K562 (cell line): ENCODE results near the gene HSD11B2. TPM values are rescaled to one million over a fixed set of nuclear protein-coding genes. Genes with fewer than 3 reads are reported as not detected.

Experiments
- E2F1 ChIP-seq: sonication (generic); formaldehyde crosslinking; IDR thresholded peaks from 2 replicates; pipeline ENCODE4 v1.8.1; 2023; ENCODE audit warnings: mild to moderate bottlenecking, missing genetic modification reagents, moderate library complexity
- ELK3 ChIP-seq: fragments of 450-650 bp; formaldehyde crosslinking; IDR thresholded peaks from 2 replicates; pipeline ENCODE4 v1.4.0; 2020; ENCODE audit warnings: mild to moderate bottlenecking
- HDAC8 ChIP-seq: fragments of 450-650 bp; IDR thresholded peaks from 2 replicates; pipeline ENCODE4 v1.6.1; 2016; ENCODE audit warnings: mild to moderate bottlenecking, missing genetic modification characterization, moderate library complexity, missing compliant biosample characterization
- HES1 ChIP-seq: fragments of 450-650 bp; IDR thresholded peaks from 2 replicates; pipeline ENCODE4 v1.6.1; 2016; ENCODE audit warnings: low read depth, mild to moderate bottlenecking, moderate library complexity
- KAT7 ChIP-seq: sonication (generic); formaldehyde crosslinking; IDR thresholded peaks from 2 replicates; pipeline ENCODE4 v1.8.0; 2022; ENCODE audit warnings: missing genetic modification reagents, mild to moderate bottlenecking, borderline replicate concordance
- KLF13 ChIP-seq: fragments of 450-650 bp; IDR thresholded peaks from 2 replicates; pipeline ENCODE4 v1.6.1; 2016; ENCODE audit warnings: missing genetic modification characterization, low read depth, mild to moderate bottlenecking, missing compliant biosample characterization, moderate library complexity, borderline replicate concordance
- MAX ChIP-seq: sonication (generic); formaldehyde crosslinking; IDR thresholded peaks from 2 replicates; pipeline ENCODE4 v1.9.0; 2022; ENCODE audit warnings: mild to moderate bottlenecking, missing genetic modification reagents
- MBD2 ChIP-seq: sonication (generic); IDR thresholded peaks from 2 replicates; pipeline ENCODE4 v1.6.1; 2016; ENCODE audit warnings: low read depth, borderline replicate concordance
- MEF2D ChIP-seq: conservative IDR thresholded peaks from 2 replicates; pipeline ENCODE4 v1.6.1; 2016; ENCODE audit warnings: low read depth, missing genetic modification characterization, missing compliant biosample characterization
- NCOR1 ChIP-seq: fragments of 450-650 bp; IDR thresholded peaks from 2 replicates; pipeline ENCODE4 v1.6.1; 2016; ENCODE audit warnings: mild to moderate bottlenecking, moderate library complexity
- NRF1 ChIP-seq, 2 experiments: fragments of 450-650 bp; IDR thresholded peaks in 1 of 2; conservative IDR thresholded peaks in 1 of 2; 2 replicates each; pipeline ENCODE4 v1.6.1; 2014; ENCODE audit warnings: mild to moderate bottlenecking in 2 of 2
- POLR2AphosphoS5 ChIP-seq: IDR thresholded peaks from 2 replicates; pipeline ENCODE4 v1.6.1; 2011; ENCODE audit warnings: mild to moderate bottlenecking, low read depth, low read length, moderate library complexity; ENCODE audit not compliant: control insufficient read depth, insufficient read depth
- POLR2B ChIP-seq: fragments of 450-650 bp; IDR thresholded peaks from 2 replicates; pipeline ENCODE4 v1.6.1; 2018; ENCODE audit warnings: low read depth; ENCODE audit not compliant: partially characterized antibody
- RAD51 ChIP-seq: fragments of 450-650 bp; IDR thresholded peaks from 2 replicates; pipeline ENCODE4 v1.7.1; 2016; ENCODE audit warnings: low read depth, mild to moderate bottlenecking, borderline replicate concordance
- RBM25 ChIP-seq: fragments of 200-400 bp; formaldehyde crosslinking; IDR thresholded peaks from 2 replicates; pipeline ENCODE4 v1.6.1; 2018; ENCODE audit warnings: low read length, low read depth, moderate library complexity; ENCODE audit not compliant: severe bottlenecking
- SAP30 ChIP-seq: fragments of 200-600 bp; sonication (generic); IDR thresholded peaks from 2 replicates; pipeline ENCODE4 v1.6.1; 2012; ENCODE audit warnings: borderline replicate concordance, low read depth, mild to moderate bottlenecking, moderate library complexity, low read length, control low read depth, inconsistent platforms; ENCODE audit not compliant: insufficient read depth, poor library complexity, severe bottlenecking
- TCF3 ChIP-seq: sonication (generic); formaldehyde crosslinking; IDR thresholded peaks from 2 replicates; pipeline ENCODE4 v1.4.0; 2020; ENCODE audit warnings: mild to moderate bottlenecking, missing genetic modification reagents
- ZBED1 ChIP-seq: IDR thresholded peaks from 2 replicates; pipeline ENCODE4 v1.6.1; 2014
- ZBTB7A ChIP-seq: IDR thresholded peaks from 2 replicates; pipeline ENCODE4 v1.6.1; 2011; ENCODE audit warnings: low read depth, mild to moderate bottlenecking, low read length, moderate library complexity, borderline replicate concordance; ENCODE audit not compliant: control insufficient read depth
- ZNF212 ChIP-seq: fragments of 450-650 bp; formaldehyde crosslinking; IDR thresholded peaks from 2 replicates; pipeline ENCODE4 v1.4.0; 2020; ENCODE audit warnings: mild to moderate bottlenecking
- ZNF431 ChIP-seq: sonication (generic); formaldehyde crosslinking; IDR thresholded peaks from 2 replicates; pipeline ENCODE4 v1.8.0; 2022; ENCODE audit warnings: mild to moderate bottlenecking, missing genetic modification reagents
- ZNF696 ChIP-seq: fragments of 250-450 bp; sonication (Bioruptor Pico); conservative IDR thresholded peaks from 2 replicates; pipeline ENCODE4 v1.4.0; 2020; ENCODE audit warnings: mild to moderate bottlenecking, moderate library complexity
- ZNF707 ChIP-seq: fragments of 250-450 bp; sonication (Bioruptor Pico); conservative IDR thresholded peaks from 2 replicates; pipeline ENCODE4 v1.8.0; 2022; ENCODE audit warnings: inconsistent platforms, mild to moderate bottlenecking, moderate library complexity
- polyA plus RNA-seq, 8 experiments: library from polyadenylated mRNA; depleted of rRNA in 4 of 8; stranded (reverse) in 5 of 8; unstranded in 3 of 8; fragments of >200 nt; fragmentation: Nextera tagmentation in 2 of 8; fragmentation: Illumina TruSeq in 1 of 8; extraction: Ambion mirVana in 2 of 8; extraction: Trizol in 1 of 8; gene quantifications; 2 replicates each; pipeline versions ENCODE4 v1.2.1 to v1.2.3, GENCODE V29; 2011 to 2014; ENCODE audit warnings: inconsistent platforms in 1 of 8, missing spikeins in 1 of 8
- total RNA-seq, 7 experiments: library from RNA; depleted of rRNA in 6 of 7; stranded (reverse); fragments of >200 nt in 6 of 7; fragmentation: Illumina TruSeq in 2 of 7; extraction: Trizol in 2 of 7; gene quantifications; 2 replicates each; pipeline versions ENCODE4 v1.2.1 to v1.2.3, GENCODE V29; 2011 to 2021; ENCODE audit warnings: low replicate concordance in 1 of 7
- TF ChIP-seq, protein P1 (sequence below), 2 experiments: fragments of 450-650 bp in 1 of 2; sonication (generic) in 1 of 2; formaldehyde crosslinking; conservative IDR thresholded peaks; 2 replicates each; pipeline versions ENCODE4 v1.4.0 to v1.8.1; 2020 to 2022; ENCODE audit warnings: mild to moderate bottlenecking in 1 of 2, missing genetic modification reagents in 1 of 2

Gene HSD11B2
- total and polyA plus RNA-seq, 9 of the 15 experiments (the other 6 are each of a cell fraction or from before 2014, with no cell fraction given) = 0.08 to 2.0 (median 0.79) TPM

- TF ChIP-seq ZNF431 (CRISPR knock-in tag) (no peak), TCF3 (CRISPR knock-in tag) (peak; percentile 36; the same call in 1 of the 2 replicates), HDAC8 (no peak), POLR2AphosphoS5 (peak; percentile 36; the same call in 1 of the 2 replicates), RAD51 (peak; percentile 100), MEF2D (tag) (no peak), NCOR1 (0 out of 2 replicates have a peak, but pooled peaks have one; percentile 15), NRF1 (conservative IDR thresholded peaks at IDR 0.05 in 1 of 2, IDR thresholded peaks at IDR 0.05 in 1 of 2) (peak; percentile 95 to 96), MBD2 (peak; percentile 13; the same call in 1 of the 2 replicates), RBM25 (no peak), ZNF212 (CRISPR knock-in tag) (no peak), KAT7 (CRISPR knock-in tag) (no peak; the same call in 1 of the 2 replicates), KLF13 (peak; percentile 96), HES1 (no peak), ELK3 (CRISPR knock-in tag) (no peak), ZNF707 (CRISPR knock-in tag) (no peak), ZBTB7A (no peak), ZNF696 (CRISPR knock-in tag) (no peak), E2F1 (CRISPR knock-in tag) (peak; percentile 74), SAP30 (peak; percentile 99), POLR2B (peak; percentile 51), MAX (CRISPR knock-in tag) (peak; percentile 96), ZBED1 (peak; percentile 53; the same call in 1 of the 2 replicates)
- TF ChIP-seq, protein P1, sequence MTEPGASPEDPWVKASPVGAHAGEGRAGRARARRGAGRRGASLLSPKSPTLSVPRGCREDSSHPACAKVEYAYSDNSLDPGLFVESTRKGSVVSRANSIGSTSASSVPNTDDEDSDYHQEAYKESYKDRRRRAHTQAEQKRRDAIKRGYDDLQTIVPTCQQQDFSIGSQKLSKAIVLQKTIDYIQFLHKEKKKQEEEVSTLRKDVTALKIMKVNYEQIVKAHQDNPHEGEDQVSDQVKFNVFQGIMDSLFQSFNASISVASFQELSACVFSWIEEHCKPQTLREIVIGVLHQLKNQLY (CRISPR knock-in tag; conservative IDR thresholded peaks at IDR 0.05) = no peak
Measured at GRCh38 chr16:67480833-67481560, 50.1 kb downstream of the HSD11B2 start, which contains the start of gene ATP6V0D1 (continued).
